Ovary (tissue), 3 donors: ENCODE results near the gene GABBR2.

Source experiments
- CTCF ChIP-seq, 3 donors: fragments of 450-650 bp in 2 of 3; fragments of 200-600 bp in 1 of 3; IDR thresholded peaks; one replicate each; pipeline versions ENCODE4 v1.5.1 to v1.8.0; 2016 to 2022; ENCODE audit warnings: antibody characterized with exemption in 3 of 3, mild to moderate bottlenecking in 1 of 3
- EP300 ChIP-seq: sonication (generic); formaldehyde crosslinking; IDR thresholded peaks from one replicate; pipeline ENCODE4 v1.6.1; 2017; ENCODE audit warnings: antibody characterized with exemption
- POLR2A ChIP-seq: fragments of 450-650 bp; IDR thresholded peaks from one replicate; pipeline ENCODE4 v1.6.1; 2017; ENCODE audit warnings: antibody characterized with exemption, mild to moderate bottlenecking, moderate library complexity
- donor health status: DM: no; HTN: no; CAD: no.

- TF ChIP-seq CTCF (IDR thresholded peaks at IDR 0.05) (no peak), POLR2A (no peak), EP300 (no peak)
These were observed 27.5 kb upstream of the GABBR2 start for GRCh38 chr9:98736226-98736625.
